ENCODE measurements around the gene AP5S1.
"Not testable (repeated sequence)": the region's sequence is repeated elsewhere in the genome, so short reads cannot be mapped to it uniquely, and the experiment has no call there.

AP5S1 gene, protein sequence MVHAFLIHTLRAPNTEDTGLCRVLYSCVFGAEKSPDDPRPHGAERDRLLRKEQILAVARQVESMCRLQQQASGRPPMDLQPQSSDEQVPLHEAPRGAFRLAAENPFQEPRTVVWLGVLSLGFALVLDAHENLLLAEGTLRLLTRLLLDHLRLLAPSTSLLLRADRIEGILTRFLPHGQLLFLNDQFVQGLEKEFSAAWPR

DNA sequence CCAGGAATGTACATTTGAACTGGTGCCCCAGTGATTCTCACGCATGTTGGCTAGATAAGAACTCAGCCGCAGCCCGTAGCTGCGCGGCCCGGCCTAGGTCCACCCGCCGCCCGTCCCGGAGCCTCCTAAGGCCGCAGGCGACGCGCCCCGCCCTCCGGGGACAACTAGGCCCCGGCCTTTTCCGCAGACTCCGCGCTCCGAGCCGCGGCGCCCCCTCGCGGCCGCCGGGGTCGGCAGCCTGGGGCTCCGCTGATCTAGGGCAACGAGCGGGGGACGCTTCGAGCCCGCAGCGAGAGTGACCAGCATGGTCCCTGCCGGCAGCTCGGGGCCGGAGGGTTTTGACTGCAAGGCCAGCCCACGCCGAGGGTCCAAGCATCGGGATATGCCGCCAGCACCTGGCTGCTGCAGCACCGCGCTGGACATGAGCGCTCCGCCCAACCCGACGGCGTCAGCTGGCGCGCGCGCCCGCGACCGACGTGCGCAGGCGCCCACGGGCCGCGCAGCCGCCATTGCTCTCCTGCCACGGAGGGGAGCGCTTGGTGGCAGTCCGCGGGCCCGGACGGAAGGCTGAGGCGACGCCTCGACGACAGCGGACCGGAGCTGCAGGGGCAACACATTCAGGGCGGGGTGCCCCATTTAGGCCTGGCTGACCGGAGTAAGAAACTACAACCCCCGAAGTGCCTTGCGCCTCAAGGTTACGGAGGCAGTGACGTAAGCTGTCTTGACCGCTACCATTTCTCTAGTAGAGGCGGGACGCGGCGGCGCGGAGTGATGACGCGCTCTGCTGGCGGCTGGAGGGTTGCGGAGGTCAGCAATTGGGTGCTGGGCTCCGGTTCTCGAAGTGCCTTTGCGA lies at the start of gene AP5S1:
AP5S1 (plus strand) TSS at position 500 of the 853 bp plus-strand sequence. CDS start 1,571 bp downstream, outside the sequence.
- DNase-seq: peak; percentile 93

DNA sequence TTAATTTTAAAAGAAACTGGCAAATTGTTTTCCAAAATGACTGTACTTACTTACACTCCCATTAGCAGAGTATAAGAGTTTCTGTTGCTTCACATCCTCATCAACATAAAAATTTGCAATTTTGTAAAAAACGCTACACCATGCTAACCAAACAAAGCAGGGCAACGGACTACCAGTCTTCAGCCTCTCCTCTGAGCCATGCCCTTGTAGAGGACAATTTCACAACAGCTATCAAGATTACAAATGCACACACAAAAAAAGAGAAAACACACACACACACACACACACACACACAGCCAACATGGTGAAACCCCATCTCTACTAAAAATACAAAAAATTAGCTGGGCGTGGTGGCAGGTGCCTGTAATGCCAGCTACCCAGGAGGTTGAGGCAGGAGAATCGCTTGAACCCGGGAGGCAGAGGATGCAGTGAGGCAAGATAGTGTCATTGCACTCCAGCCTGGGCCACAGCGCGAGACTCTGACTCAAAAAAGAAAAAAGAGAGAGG lies 48.7 kb upstream of the AP5S1 start:
- DNase-seq: no peak

DNA sequence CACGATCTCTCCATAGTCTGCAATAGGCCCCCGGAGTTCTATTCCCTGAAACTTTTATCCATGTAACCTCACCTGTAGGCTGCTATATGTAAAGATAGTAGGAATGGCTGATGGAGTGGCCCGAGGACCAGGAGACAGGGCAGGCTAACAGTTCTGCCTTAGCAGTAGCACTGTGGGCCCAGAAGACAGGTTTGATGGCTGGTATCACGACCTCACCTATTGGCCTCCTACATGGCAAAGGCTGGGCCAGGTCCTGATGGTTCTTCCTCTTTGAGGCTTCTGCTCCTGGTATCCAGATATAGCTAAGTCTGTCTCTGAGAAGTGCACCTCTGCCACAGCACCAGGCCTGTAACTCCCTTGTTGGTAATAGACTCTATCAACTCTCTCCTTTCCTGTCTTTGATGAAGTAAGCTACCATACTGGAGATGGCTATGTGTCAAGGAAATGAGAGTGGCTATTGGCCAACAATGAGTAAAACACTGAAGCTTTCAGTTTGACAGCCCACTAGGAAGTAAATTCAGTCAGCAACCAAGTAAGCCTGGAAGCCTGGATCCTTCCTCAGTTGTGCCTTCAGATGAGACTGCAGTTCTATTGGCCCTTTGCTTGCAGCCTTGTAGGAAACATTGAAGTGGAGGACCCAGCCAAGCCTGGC lies 44.8 kb upstream of the AP5S1 start:
- DNase-seq: no peak

DNA sequence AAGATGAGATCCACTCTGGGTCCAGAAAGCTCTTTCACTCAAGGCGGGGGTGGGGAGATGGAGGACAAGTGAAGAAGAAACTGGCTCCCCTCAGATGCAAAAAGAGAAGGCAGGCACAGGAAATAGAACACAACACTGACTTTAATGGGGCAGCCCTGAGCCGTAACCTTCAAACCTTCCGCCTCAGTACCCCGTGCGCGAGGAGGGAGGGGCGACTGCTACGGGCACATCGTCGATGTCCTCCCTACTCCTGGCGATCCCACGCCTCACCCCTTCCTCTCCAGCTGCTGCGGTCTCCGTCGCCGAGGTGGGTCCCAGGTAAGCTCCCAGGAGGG lies 43.0 kb upstream of the AP5S1 start:
- no peak for DNase-seq

DNA sequence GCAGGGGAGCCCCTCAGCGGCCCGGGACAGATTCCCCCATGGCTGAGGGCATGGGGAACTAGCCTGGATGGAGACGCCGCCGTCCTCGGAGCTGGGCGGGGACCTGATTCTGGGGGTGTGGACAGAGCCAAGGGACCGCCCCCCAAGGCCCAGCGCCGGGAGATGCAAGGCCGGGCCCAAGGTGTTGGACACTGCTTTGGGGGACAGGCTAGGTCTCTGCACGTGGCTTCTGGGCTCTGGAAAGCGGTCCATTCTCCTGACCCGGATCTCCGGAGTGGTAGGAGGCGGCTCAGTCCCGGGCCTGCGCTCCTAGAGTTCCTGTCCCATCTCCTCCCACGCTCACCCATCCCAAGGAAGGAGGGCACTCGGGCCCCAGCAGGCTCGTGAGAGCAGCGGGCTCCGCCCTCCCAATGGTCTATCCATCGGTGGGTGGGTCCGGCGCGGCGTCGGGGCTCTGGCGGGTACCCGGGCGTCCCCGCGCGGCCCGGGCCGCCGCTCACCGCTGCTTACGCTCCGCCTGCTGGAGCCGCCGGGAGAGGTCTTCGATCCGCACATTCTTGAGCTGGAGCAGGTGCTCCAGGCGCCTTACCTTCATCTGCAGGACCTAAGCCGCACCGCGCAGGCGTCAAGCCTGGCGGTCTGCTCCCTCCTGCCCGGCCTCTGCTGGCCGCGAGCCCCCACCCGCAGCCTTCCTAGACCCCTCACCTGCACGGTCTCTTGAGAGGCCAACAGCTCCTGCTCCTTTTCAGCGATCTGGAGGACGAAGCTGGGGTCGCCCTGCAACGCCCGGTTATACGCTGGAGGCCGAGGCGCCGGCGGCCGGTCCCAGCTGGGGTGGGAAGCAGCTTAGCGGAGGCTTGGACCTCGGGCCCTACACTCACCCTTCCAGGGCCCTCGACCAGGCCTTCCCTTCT lies 42.4 kb upstream of the AP5S1 start:
- peak; percentile 46 for DNase-seq

DNA sequence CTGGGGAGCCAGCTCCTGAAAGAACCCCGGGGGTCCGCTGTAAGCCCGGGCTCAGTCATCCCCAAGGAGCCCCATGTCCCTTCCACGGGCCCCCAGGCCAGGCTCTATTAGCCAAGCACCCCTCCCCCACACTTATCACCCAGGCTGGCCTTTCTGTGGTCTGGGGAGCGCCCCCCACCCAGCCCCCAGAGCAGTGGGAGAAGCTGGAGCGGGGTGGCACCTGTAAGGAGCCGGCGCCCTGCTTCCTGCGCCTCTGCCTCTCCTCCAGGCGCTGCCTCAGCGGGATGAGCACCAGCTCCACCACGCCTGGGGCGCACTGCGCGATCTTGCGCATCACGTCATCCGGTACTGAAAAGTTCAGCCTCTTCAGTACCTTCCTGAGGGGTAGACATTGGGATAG lies 41.4 kb upstream of the AP5S1 start:
- no peak for DNase-seq

DNA sequence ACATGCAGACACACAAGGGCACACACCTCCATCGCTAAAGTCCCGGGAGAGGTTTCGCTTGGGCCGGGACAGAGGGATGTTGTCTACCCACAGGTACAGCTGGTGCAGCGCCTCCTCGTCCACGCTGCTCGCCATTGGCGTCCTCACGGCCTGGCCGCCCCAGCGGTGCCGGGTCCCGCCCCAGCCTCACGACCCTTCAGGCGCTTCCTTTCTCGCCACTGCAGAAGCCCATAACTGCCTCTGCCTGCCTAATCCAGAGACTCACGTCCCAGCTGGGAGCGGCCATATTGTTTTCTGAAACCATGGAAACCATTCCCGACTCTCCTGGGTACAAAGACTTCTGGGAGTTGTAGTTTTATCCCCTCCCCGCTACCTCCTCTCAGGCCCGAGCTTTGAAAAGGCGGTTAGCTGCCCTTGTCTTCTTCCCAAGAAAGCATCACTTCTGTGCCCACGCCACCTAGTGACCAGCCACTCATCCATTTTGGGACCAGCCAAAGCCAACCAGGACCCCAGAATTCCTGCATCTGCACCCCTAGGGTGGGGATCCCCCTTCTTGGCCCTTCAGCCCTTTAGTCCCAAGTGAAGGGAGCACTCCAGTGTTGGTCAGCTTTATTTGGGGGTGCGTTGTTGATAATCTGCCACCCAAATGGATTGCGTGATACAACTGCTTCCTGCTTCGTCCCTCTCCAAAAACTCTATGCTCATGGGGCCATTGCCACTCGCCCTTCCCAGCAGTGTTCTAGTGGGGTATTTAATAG lies 39.0 kb upstream of the AP5S1 start, which contains the start of gene SPEF1:
SPEF1 (minus strand) TSS at position 296 of the 758 bp plus-strand sequence; CDS start at position 135, 161 bp downstream.
- peak; percentile 76 for DNase-seq

DNA sequence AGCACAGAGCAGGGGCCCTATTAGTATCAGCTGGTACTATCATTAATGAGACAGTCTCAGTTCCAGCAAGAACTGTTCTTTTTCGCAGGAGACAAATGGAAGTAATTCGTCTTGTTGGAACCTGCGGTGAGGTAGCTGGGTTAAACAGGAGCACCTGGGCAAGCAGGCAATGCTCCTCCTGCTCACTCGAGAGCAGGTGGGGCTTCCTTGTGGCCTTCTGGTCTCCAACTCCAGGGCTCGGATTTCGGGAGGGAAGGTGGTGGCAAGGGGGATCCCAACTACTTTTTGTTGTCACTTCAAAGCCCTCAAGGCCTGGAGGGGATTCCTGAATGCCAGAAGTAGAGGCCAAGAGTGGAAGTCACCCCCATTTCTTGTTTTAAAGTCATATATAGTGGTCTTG lies 37.8 kb upstream of the AP5S1 start:
- no peak for DNase-seq

DNA sequence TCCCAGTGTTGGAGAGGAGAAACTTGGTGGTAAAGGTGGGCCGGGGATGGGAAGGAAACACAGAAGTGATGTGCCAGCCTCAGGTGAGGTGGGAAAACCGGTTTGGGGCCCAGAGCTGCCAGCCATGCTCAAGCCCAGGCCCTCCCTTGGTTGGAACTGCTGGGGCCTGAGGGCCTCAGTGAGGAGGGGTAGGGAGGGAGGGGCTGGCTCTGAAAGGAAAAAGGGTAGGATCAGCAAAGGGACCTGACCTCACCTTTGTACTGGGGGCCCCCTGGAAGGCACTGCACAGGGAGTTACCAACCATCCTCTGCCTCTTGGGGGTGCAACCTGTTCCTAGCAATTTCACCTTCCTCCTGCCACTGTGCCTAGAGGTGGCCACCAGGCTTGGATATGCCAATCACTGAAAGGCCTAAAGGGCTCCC lies 37.3 kb upstream of the AP5S1 start:
- DNase-seq: no peak

DNA sequence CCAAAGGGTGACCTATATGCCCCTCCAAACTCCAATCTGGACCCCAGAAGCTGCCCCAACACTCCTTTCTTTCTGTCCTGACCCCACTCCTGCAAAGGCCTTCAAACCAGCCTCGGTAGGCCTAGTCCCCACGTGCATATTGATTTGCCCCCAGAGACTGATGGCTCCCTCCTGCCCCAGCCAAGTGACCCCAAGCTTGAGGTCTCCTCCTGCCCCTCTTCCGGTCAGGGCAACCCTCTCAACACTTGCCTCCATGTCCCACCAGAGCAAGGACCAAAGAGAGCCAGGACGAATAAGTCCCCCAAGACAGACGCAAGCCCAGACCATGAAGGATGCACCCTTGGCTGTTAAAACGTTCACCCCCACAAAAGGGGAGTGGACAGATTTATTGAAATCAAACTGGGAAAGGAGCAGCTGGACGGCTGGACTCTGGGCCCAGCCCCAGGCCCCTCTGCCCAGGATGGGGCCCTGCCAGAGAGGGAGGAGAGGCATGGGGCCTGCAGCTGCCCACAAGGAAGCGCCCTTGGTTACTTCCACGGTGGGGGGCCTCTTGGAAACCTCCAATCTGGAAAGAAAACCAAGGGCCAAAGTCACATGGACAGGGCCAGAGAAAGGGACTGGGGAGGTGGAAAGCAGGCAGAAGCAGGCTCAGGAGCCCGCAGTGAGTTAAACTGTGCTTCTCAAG lies 36.7 kb upstream of the AP5S1 start:
- no peak for DNase-seq

DNA sequence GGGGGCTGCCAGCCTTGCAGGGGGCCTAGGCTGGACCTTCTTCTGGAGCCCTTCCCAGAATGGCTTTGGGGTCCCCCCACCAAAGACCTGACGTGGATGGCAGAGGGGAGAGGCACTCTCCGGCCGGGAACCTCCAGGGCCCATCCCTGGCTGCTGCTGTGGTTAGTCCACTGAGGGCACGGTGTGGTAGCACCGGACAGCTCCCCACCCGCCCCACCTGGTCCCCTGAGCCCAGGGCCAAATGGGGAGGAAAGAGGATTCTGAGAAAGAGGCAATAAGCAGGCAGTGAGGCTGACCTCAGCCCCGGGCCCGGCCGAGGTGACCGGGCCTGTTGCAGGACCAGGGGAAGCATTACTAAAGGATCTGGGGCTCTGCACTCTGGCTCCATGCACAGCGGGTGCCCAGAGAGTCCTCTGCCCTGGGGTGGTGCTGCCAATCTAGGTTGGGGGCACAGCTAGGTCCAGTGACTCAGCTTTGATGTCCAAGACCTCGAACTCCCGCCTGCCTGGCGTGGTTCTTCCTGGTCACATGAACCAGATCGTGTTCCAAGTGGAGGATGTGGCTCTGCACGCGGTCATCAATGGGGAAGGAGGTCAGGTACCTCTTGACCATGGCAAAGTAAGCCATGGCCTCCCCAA lies 36.0 kb upstream of the AP5S1 start:
- no peak for DNase-seq

DNA sequence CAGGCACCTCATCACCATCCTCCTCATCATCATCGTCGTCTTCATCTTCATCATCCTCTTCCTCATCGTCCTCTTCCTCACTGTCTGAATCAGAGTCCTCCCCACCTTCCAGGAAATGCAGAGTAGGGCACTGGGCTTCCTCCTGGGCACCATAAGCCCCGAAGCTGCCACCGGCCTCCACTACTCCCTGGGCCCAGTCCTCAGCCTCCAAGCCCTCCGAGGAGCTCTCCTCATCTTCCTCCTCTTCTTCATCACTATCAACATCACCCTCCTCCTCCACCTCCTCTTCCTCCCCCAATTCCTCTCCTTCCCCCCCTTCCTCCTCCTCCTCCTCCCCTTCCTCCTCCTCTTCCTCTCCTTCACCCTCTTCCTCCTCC lies 35.5 kb upstream of the AP5S1 start:
- DNase-seq: no peak

DNA sequence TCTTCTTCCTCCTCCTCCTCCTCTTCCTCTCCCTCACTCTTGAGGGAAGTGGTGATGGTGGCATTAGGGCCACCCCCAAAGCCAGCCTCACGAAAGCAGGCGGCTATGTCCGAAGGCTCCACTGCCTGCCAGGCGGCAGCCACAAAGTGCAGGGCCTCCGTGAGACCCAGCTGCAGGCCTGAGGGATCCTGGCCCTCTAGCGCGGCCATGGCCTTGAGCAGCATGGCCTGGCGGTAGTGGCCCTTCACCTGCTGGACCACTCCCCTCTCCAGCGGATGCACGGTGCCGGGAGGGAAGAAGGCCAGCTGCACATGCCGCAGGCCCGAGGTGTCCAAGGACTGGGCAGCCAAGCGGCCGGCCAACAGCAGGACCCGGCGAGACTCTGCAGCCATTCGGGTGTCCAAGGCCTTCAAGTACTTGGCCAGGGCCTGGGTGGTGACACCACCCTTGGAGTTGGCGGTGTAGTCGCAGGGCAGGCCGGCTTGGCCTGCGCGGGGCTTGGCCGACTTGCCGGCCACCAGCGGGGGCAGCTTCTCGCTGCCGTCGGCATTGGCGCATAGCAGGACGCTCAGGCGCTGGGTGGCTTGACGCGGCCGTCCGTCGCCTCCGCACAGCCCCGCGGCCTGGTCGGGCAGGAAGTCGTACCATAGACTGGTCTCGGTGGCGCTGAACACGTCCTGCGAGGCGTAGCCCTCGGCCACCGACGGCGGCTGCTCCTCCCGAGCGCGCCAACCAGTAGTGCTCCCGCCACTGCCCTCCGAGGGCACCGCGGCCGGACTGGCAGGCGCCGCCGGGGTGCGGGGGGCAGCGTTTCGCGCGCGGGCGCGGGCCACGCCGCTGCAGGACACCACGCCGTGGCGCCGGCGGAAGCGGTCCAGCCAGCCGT lies 34.9 kb upstream of the AP5S1 start:
- no peak for DNase-seq

DNA sequence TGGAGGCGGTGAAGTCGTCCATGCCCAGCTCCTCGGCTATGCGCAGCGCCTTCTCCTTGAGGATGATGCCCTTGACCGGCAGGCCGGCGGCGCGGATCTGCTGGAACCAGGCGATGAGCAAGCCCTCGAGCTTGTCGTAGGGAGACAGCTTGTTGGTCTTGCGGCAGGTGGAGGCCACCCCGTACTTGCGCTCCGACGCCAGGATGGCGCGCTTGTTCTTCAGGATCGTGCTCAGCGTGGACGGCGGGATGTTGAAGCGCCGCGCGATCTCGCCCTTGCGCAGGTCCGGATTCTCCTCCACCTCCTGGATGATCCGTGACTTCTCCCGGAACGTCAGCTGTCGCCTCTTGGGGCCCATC lies 34.2 kb upstream of the AP5S1 start:
- peak; percentile 47 for DNase-seq

DNA sequence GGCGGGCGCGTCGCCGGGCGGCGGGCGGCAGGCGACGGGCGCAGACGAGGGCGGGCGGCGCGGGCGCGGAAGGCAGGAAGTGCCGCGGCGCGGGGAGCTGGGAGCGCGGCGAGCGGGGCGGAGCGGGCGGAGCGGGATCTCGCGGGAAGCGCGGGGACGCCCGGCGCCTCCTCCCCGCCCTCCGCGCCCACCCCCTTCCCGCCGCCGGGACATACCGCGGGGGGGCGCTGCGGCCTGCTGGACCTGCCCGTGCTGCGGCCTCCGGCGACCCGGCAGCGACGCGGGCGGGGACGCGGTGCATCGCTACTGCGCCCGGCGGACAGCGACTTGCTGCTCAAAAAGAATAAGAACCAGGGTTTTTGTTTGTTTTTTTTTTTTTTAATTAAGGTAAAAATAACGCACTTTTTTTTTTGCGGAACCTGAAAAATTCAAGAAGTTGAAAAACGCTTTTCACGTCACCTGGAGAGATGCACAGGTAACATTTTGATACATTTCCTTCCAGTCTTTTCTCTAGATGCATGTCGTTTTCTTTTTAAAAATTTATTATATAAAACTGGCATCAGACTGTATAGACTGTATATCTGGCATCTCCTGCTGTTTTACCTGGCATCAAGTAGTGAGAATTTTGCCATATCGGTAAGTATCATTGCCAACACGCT lies 33.6 kb upstream of the AP5S1 start, which contains the start of gene CENPB:
CENPB (minus strand) TSS at position 76 of the 659 bp plus-strand sequence. CDS start 257 bp downstream, outside the sequence.
- peak; percentile 93 for DNase-seq

DNA sequence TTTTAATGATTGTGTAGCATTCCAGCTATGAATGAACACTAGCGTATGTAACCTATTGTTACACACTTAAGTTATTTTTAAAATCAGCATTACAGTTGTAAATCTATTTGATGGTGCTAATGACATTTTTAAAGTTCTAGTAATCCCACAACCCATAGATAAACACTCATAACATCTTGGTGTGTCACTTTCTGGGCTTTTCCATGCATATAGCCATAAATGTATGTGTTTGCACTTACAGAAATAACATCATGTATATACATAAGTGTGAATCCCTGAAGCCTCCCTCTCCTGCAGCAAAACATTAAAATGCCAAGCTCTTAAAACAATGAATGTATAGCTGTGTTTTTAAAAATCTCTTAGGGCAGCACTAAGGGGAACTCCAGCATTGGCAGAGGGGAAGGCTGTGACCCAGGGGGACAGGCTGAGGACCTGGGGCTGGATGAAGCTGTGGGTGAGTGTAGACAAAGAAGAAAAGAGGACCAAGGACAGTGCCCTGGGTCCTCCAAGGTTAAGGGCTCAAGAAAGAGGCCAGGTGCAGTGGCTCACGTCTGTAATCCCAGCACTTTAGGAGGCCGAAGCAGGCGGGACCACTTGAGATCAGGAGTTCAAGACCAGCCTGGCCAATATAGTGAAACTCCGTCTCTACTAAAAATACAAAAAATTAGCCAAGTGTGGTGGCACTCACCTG lies 32.9 kb upstream of the AP5S1 start:
- no peak for DNase-seq

DNA sequence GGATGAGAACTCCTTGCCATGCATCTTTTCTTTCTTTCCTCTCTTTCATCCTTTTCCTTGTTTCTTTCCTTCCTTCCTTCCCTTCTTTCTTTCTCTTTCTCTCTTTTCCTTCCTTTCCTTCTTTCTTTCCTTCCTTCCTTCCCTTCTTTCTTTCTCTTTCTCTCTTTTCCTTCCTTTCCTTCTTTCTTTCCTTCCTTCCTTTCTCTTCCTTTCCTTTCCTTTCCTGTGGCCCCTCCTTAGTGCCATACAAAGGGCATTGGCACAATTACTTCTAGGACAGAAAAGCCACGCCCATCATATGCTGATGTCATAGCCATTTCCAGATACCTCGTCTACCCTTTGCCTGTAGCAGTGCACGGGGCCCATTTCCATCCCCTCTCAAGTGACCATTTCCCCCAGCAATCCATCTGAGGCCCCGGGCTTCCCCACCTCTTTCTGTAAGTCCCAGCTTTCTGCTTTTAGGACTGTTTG lies 31.6 kb upstream of the AP5S1 start:
- DNase-seq: no peak

DNA sequence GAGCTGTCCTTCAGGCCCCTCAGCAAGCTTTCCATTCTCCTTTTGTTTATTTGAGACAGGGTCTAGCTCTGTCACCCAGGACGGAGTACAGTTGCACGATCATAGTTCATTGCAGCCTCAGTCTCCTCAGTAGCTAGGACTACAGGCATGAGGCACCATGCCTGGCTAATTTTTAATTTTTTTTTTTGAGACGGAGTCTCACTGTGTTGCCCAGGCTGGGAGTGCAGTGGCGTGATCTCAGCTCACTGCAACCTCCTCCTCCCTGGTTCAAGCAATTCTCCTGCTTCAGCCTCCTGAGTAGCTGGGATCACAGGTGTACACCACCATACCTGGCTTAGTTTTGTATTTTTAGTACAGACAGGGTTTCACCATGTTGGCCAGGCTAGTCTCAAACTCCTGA lies 31.1 kb upstream of the AP5S1 start:
- not testable (repeated sequence) for DNase-seq
